GM13976 (cell line): ENCODE data around the gene ARFGAP3.

Source experiments
- DNase-seq: peaks from one replicate; pipeline ENCODE4 v3.0.0; 2012; ENCODE audit warnings: low spot score
- CTCF ChIP-seq: IDR thresholded peaks from 2 replicates; pipeline ENCODE4 v1.5.1; 2012; ENCODE audit warnings: borderline replicate concordance, mild to moderate bottlenecking; ENCODE audit not compliant: insufficient read depth; ENCODE audit errors: extremely low read depth, missing control alignments, control extremely low read depth
- in situ Hi-C: fragments of 300-500 bp; cut with MboI; formaldehyde crosslinking; loops from one replicate; pipeline ENCODE4 v1.12.0; 2022; ENCODE audit warnings: low sequenced_read_pairs, mixed read lengths, inconsistent platforms; ENCODE audit not compliant: unreplicated experiment

Gene ARFGAP3

DNA sequence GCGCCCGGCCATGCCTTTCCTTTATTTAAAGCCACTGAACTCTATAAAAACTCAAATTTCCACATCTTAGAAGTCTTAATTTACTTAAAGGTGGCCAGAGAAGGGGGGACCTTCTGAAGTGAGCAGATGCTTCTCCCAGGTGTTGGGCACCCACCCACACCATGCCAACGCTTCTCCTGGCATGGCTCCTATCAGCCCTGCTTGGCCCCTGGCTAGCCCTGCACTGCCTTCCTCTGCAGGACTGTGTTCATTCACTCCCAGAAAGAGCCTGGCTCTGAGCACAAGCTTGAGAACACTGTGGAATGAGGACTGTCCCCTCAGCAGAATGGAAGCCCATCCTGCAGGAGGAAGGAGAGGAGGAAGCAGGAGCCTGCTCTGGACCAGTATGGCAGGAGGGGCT, 34.6 kb upstream of the ARFGAP3 start:
- in situ Hi-C loops: no loop called here
- no peak for TF ChIP-seq CTCF
- DNase-seq: no peak

DNA sequence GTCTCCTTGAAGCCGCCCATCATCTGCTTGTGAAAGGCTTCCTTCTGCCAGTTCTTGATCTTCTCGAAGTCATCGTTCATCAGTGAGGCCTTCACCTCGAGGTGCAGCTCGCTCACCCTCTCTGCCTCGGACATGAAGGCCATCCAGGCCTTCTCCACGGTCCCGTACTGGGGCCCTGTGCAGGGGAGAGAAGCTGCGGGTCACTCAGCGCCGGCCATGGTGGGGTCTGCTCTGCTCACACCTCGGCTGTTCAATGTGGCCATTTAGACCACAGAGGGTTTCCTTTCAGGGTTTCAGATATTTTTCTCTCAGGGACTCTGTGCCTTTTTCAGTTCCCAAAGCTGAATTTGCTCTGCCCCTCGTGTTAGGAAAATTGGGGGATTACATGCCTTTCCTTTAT, 33.9 kb upstream of the ARFGAP3 start:
- in situ Hi-C loops: no loop called here
- no peak for TF ChIP-seq CTCF
- no peak for DNase-seq

GRCh38 chr22:42889304-42889703, 32.2 kb upstream of the ARFGAP3 start:
- in situ Hi-C loops: no loop called here
- TF ChIP-seq CTCF: no peak
- peak; percentile 88 for DNase-seq

DNA sequence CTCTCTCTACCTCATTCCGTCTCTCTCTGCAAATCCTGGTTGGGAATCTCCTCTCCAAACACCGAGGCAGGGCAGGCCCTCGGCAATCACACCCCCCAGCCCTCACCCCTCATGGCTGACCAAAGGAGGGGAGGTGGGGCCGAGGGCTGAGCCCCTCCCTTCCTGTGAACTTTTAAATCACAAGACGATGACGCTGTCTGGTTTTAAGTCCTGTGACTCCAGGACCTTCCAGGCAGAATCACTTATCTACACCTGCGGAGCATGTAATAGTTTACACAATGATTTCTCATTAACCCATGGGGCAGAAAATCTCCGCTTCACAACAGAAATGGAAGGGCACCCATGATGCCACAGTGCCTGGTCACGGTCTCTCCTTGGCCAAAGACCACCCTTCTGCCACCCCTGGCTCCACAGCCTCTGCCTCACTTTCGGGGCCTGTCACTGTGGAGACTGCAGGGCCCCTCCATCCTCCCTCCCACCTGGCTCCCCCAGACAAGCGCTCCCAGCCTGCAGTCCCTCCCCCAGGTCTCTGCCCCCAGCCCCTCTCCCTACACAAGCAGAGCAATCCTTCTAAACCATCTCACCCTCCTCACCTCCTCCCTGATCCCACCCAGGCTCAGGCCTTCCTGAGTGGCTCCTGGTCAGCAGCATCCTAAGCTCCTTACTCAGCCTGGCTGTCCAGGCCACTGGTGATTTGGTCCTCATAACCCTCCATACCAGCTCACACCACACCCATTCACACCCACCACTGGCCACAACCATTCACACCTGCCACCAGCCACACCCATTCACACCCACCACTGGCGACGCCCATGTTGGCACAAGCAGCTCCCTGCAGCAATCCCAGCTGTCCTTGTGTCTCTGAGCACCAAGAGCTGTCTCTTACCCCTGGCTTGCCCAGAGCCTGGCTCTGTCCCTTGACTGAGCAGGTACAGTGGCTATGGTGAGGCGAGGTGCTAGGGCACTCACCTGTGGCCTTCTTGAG, 30.7 kb upstream of the ARFGAP3 start:
- no peak for DNase-seq
- in situ Hi-C loops: no loop called here
- TF ChIP-seq CTCF: no peak

- DNase-seq: no peak
- no peak for TF ChIP-seq CTCF
- in situ Hi-C loops: no loop called here
These were observed 30.0 kb upstream of the ARFGAP3 start for GRCh38 chr22:42887120-42887519.

GRCh38 chr22:42885446-42885845, 28.4 kb upstream of the ARFGAP3 start:
- TF ChIP-seq CTCF: no peak
- DNase-seq: no peak
- in situ Hi-C loops: no loop called here
